Sigmoid colon (tissue), 4 donors: ENCODE measurements around the gene CPSF4L.

ENCODE experiments used
- CTCF ChIP-seq, 4 experiments: fragments of 450-650 bp in 3 of 4; fragments of 200-600 bp in 1 of 4; IDR thresholded peaks; one replicate each; pipeline ENCODE4 v1.5.1; 2016 to 2019; ENCODE audit warnings: antibody characterized with exemption in 4 of 4, mild to moderate bottlenecking in 3 of 4, moderate library complexity in 2 of 4
- EP300 ChIP-seq, 4 donors: sonication (generic); formaldehyde crosslinking; IDR thresholded peaks; one replicate each; pipeline ENCODE4 v1.6.1; 2017; ENCODE audit warnings: antibody characterized with exemption in 4 of 4
- POLR2A ChIP-seq, 2 donors: fragments of 450-650 bp; IDR thresholded peaks; one replicate each; pipeline ENCODE4 v1.6.1; 2016; ENCODE audit warnings: antibody characterized with exemption in 2 of 2, mild to moderate bottlenecking in 2 of 2, moderate library complexity in 2 of 2
- POLR2AphosphoS5 ChIP-seq, 4 donors: sonication (generic); formaldehyde crosslinking; IDR thresholded peaks; one replicate each; pipeline ENCODE4 v1.6.1; 2017; ENCODE audit warnings: antibody characterized with exemption in 4 of 4

GRCh38 chr17:73291260-73291801 is 29.7 kb upstream of the CPSF4L start:
- no peak for TF ChIP-seq CTCF (IDR thresholded peaks at IDR 0.05)
- no peak for TF ChIP-seq POLR2AphosphoS5 (IDR thresholded peaks at IDR 0.05)
- TF ChIP-seq POLR2A (IDR thresholded peaks at IDR 0.05): no peak
- peak in 1 of 4 donors; percentile 10 for TF ChIP-seq EP300 (IDR thresholded peaks at IDR 0.05)
